ENCODE data around the gene LURAP1L.

Gene LURAP1L

DNA sequence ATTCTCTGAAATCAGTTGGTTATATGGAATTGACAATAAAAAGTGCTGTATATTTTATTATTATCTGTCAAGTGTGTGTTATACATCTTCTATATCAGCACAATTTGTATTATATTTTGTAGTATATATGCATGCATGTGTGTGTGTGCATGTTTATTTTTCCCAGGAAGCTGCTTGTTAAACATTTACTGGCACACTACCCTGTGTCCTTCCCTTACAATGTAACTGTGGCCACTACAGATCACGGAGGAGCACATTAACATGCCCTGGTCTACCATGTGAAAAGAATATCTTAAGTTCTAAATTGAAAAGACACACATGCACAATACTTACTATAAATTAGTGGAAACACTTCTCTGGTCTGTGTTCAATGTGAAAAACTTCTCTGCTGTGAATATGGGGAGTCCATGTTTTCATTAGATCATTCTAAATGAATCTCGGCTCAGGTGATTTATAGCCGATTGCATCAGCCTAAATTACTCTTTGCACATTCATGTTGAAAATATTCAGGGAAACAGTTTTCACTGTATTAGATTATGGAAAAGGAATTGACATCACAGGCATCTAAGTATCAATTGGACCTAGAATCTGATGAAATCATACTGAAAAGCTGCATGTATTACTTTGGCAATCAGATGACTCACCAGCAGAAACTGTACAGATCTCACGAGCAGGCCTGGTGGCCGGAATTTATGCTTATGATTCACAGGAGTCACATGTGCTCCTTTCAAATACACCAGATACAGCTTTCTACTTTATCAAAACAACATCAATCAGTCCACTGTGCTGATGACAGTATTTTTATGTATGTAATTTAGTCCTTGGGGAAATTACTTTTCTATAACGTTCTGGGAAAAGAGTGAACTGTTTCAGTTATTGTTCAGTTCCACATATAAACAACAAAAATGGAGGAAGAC, 39.4 kb downstream of the LURAP1L start:
- no peak for DNase-seq

DNA sequence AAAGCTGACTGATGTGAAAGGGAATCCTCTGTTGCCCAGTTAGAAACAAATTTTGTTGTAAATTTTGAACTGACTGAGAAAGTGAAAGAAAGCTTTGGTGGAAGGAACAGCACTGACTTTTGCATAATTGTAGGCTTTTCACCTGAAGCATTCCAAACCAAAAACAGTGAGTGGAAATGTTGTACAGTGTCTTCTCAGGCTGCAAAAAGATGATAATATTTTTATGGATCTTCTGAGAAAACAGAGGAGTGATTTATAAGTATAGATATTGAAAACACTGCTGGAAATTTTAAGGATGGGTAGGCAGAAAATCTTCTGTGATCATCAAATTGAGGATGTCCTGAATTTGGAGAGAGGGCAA, 40.0 kb downstream of the LURAP1L start:
- no peak for DNase-seq

GRCh38 chr9:12815888-12816287, 41.1 kb downstream of the LURAP1L start:
- DNase-seq: no peak

DNA sequence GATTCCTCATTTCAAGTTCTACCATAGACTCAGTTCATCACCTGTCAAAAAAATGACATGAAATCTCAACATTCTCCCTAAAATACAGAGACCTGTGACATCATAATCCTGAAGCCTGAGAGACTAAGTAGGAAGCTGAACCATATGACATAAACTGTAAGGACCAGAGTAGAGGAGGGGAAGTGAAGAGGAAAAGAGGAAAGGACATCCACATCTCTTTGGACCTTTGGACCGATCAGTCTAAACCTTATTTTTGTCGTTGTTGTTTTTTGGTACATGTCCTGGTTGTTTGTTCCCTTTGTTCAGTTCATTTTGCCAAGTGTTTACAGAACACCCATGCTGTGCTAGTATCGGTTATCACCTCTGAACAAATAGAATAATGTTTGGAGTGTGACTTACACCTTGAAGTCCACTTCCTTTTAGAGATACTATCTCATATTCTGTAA, 41.9 kb downstream of the LURAP1L start:
- no peak for DNase-seq

DNA sequence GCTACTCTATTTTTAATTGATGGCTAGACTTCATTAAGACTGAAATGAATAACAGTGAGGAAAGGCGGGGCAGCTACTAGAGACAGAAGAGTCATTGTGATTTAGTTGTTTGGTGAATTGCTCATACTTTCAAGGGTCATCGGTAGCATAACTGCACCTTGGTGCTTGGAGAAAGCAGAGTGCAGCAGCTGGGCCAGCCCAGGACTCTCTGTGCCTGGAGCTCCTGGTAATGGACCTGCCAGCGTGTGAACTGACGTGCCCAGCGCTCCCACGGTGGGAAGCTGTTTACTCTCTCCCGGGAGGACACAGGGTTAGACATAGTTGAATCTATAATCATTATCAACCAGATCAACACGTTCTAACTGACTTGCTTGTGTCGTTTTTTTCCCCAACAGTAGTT, 42.9 kb downstream of the LURAP1L start:
- DNase-seq: no peak

DNA sequence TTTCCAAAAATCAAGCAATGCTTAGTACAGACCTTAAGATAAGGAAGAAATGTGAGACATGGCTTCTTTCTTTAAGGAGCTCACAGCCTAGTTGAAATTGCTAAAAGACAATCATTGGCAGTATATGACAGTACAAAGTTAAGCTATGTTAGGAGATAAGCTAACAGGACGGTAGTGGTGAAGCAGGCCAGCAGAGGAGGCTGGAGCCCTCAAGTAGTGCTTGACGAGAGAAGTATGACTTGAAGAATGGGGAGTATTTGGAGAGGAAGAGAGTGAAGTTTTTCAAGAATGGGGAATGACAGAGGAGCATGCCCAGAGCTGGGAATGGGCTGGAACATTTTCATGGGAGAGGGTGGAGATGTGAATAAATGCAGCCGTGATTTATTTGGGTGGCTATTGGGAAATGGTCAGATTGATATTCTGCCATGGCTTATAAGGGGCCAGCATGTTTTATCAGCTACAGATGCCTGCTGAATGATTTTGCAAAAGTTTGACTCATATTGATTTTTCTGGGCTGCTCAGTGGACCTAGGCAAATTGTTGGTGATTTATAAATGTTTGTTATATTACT, 43.7 kb downstream of the LURAP1L start:
- DNase-seq: no peak

- no peak for DNase-seq
These were observed 44.8 kb downstream of the LURAP1L start for GRCh38 chr9:12819436-12820185.

DNA sequence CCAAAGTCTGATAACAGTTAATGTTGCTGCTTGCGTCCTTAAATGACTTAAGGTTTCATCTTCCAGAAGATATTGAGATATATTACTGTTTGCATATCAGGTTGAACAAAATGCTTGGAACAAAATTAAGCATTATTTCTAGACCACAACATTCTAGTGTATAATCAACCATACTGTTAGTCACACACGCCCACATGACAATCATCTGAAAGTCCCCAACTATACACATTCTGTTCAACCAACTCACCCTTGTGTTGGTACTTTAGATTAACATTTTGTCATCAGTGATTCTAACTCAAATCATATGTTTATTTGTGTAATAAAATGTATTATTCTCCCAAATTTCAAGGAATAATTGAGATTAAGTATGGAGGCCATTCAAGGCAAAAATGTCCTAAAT, 47.3 kb downstream of the LURAP1L start:
- no peak for DNase-seq

DNA sequence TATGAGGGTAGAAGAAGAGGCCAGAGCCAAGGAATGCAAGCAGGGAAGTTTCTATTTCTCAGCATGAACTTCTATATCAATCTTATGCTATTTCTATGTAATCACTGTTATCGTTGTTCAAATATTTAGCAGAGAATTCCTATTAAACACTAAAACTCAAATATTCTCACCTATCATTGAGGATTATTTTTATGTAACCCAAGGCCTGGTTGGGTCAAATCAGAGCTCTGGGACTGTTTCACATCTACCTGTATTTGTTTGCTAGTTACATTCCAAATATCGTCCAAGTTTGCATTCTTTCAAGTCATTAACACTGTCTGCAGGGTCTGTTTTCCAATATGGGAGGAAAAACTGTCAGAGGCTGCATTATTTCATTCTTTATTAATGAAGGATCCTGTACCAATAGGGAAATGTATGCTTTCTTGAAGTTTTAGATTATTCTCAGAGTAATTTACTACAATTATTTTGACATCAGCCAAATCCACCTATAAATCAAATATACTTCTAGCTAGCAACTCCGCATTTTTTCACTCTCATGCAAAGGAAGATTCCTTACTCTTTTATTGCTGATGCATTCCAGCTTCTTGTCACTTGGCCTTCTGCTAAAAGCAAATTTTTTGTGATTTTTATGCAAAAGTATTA, 52.2 kb downstream of the LURAP1L start:
- no peak for DNase-seq

GRCh38 chr9:12833701-12834100, 58.9 kb downstream of the LURAP1L start:
- no peak for DNase-seq

GRCh38 chr9:12838546-12838945, 63.7 kb downstream of the LURAP1L start:
- DNase-seq: no peak

DNA sequence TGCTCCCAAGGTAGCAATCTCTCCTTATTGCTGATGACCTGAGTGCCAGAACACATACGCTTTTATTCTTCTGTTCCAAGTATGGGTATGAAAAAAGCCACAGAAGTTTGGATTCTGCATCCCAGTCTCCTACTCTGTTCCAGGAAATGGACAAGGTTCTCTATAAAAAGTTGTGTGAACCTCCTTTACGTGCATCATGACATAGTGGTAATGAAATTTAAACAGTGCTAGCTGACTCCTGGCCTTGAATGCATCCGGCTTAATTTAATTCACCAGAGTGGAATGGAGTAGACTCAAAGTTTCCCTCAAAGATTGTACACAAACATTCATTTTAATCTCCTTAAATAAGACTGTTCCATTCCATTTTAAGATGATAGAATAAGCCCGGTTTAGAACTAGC, 68.9 kb downstream of the LURAP1L start:
- no peak for DNase-seq

GRCh38 chr9:12846035-12846434, 71.2 kb downstream of the LURAP1L start:
- DNase-seq: no peak

- DNase-seq: no peak
These were observed 72.7 kb downstream of the LURAP1L start for GRCh38 chr9:12847561-12847960.

DNA sequence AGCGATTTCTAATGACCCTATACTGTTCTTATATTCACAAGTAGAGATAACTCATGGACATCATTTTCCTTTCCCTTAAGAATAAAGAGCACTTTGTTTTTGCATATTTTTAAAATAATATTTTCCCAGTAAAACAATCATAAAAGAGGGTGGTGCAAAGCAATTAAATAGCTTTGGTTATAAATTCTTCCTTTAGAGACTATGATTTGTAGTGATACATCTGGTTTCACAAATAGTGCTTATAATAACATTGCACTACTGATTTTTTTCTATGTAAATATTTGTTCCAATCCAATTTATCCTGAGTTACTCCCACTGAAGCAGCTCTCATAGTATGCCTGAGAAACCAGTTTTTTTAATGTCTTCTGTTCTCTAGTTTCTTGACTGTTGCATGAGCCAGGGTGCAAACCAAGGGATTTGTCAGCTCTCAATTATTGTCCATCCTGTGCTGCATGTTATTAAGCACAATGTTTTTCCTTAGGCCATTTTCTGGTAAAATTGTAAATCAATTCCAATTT, 74.7 kb downstream of the LURAP1L start:
- no peak for DNase-seq

GRCh38 chr9:12851341-12852090, 76.7 kb downstream of the LURAP1L start:
- no peak for DNase-seq

DNA sequence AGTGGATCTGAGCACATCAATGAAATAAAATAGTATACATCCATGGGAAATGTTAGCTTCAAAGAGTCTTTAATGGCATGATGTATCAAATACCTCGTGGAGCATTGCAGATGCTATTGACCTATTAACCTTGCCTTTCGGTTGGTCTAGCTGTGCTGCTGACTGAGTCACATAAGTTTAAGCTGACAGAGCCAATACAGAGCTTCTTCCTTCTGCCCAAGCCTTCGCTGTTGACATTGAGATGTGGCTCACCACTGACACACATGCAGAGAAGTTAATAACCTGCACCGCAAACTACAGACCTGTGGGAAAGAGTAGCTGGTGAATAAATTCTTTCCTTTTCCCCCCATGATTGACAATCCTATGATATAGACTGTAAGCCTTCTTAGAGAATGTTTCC, 78.2 kb downstream of the LURAP1L start:
- DNase-seq: no peak

DNA sequence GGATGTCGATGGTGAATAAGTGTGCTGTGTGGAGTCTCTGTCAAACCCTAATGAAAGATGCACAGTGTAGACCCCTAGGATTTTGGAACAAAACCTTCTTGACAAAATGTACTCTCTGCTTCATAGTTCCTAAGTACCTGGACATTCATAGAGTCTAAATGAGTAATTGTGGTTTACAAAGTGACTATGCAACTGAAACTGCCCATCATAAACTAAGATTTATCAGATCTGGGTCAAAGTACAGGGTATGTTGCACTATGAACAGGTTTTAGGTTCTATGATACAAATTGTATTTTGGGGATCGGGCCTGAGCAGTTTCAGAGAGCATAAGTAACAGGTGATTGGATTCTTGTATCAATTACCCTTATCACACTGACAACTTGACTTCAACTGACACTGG, 79.4 kb downstream of the LURAP1L start:
- no peak for DNase-seq

DNA sequence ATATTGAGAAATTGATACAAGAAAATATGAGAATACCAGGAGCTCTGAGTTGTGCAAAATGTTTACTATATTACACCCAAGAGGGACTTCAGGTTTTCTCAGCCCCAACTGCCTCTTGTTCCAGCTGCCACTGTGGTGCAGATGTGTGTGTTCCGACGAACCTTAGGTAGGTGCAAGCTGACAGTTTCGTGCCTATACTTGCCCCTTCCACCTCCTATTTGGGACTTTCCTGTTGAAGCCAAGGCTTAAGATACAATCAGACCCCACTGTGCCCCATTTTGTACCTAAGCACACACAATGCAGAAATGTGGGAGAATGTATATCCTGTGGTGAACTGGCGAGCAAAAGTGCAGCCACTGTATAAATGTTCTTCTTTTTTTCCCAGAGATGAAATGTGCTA, 80.2 kb downstream of the LURAP1L start:
- DNase-seq: no peak

DNA sequence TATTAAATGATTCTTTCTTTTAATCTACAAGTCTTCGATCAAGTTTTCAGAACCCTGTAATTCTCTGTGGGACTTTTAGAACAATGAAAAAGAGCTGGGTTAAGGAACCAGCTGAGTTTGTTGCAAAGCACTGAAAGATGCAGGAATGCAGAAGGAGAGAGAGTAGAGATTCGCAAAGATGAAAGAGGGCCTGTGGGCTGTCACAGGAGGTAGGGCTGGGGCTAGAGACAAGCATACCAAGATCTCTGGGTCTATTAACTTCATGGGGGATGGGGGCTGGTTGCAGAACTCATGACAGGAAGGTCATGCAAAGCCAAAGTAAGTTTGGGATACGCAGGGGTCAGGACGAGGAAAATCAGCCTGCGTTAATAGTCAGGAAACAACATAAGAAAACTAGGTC, 81.8 kb downstream of the LURAP1L start:
- no peak for DNase-seq

- DNase-seq: no peak
These were observed 85.0 kb downstream of the LURAP1L start for GRCh38 chr9:12859704-12860251.

DNA sequence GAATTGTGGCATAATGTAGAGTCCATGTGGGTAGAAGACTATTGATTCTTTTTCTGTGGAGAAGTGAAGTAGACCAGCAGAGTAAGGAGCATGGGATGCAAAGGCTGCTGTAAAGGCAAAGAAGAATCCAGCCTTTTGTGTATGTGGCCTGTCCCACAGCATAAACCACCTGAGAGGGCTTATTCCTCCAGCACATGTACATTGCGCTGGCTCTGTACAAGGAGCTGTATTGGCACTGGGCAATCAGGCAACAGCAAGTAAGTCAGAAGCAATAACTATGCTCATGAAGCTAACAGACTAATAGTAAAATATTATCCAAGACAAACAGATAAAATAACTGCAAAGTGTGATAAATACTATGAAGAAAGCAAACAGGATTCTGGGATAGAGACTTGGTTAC, 86.2 kb downstream of the LURAP1L start:
- DNase-seq: no peak

All from stimulated activated CD4-positive, alpha-beta T cell treated with anti-CD3 and anti-CD28 coated beads, Interleukin-4, amount 100 ng/mL, for 1 hour (primary cell).